Stimulated activated CD4-positive, alpha-beta T cell treated with anti-CD3 and anti-CD28 coated beads, Interleukin-12 subunit alpha, Interleukin-12 subunit beta, amount 100 ng/mL, for 48 hours (primary cell): ENCODE measurements around the gene FSD2.
"Not testable (repeated sequence)": the region's sequence is repeated elsewhere in the genome, so short reads cannot be mapped to it uniquely, and the experiment has no call there.

Source experiments
- DNase-seq, 3 donors: peaks; one replicate each; pipeline ENCODE4 v3.0.0-alpha.2; 2020; ENCODE audit warnings: low read depth in 2 of 3, low spot score in 1 of 3

Gene FSD2

DNA sequence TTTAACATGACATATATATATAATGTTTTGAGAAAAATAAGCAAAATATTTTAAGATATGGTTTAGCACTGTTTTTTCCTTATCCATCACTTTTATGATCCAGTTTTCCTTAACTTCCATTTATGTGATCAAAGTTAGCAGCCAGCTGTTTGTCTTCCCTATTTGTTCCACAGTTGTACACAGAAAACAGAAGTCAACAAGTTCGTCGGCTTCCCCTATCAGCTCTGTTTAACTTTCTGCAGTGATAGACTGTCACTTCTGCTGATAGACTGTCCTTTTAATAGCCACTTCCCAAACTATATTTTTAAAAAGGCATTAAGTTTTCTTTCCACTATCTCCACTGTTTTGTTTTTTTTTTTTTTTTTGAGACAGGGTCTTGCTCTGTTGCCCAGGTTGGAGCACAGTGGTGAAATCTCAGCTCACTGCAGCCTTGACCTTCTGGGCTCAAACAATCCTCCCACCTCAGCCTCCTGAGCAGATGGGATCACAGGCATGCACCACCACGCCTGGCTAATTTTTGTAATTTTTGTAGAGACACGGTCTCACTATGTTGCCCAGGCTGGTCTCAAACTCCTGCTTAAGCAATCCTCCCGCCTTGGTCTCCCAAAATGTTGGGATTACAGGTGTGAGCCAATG lies 7.2 kb downstream of the FSD2 start:
- no peak for DNase-seq

DNA sequence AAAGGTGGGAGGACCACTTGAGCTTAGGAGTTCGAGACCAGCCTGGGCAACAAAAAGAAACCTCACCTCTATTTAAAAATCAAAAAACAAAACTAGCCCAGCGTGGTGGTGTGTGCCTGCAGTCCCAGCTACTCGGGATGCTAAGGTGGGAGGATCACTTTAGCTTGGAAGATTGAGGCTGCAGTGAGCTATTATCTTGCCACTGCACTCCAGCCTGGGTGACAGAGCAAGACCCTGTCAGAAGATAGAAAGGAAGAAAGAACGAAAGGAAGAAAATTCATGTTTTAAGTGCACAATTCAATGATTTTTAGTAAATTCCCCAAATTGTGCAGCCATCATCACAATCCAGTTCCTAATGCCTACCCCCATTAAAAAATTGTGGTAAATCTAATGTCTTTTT lies 7.8 kb downstream of the FSD2 start:
- DNase-seq = no peak

DNA sequence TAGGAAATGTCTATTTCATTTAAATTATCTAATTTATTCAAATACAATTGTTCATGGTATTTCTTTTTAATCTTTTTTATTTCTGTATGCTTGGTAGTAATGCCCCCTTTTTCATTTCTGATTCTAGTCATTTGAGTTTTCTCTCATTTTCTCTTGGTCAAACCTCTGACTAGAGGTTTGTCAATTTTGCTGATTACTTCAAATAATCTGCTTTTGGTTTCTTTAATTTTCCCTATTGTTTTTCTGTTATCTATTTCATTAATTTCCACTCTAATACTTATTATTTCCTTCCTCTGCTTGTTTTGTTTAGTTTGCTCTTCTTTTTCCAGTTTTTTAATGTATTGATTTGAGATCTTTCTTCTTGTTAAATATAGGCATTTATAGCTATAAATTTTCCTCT lies 12.1 kb downstream of the FSD2 start:
- DNase-seq = no peak

DNA sequence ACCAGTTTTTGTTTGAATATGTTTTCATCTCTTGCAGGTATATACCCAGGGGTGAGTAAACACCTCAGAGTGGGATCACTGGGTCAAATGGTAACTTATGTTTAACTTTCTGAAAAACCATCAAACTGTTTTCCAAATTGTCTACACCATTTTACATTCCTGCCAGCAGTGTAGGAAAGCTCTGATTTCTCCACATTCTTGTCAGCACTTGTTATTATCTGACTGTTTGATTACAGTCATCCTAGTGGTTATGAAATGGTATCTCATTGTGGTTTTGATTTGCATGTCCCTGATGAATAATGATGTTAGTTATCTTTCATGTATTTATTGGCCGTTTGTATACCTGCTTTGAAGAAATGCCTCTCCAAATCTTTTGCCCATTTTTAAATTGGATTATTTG lies 13.8 kb downstream of the FSD2 start:
- DNase-seq = no peak

DNA sequence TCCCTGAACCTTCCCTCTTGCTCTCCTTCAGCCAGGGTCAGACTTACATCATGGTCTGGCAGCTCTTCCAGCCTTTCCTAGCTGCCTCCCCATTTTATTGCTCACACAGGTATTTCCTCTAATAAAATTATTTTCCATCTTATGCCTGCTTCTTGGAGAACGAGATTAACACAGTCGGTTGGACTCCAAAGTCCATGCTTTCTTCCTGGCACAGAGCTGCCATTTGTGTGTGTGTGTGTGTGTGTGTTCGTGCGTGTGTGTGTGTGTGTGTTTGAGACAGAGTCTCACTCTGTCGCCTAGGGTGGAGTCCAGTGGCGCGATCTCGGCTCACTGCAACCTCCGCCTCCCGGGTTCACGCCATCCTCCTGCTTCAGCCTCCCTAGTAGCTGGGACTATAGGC lies 15.5 kb downstream of the FSD2 start:
- DNase-seq = no peak

DNA sequence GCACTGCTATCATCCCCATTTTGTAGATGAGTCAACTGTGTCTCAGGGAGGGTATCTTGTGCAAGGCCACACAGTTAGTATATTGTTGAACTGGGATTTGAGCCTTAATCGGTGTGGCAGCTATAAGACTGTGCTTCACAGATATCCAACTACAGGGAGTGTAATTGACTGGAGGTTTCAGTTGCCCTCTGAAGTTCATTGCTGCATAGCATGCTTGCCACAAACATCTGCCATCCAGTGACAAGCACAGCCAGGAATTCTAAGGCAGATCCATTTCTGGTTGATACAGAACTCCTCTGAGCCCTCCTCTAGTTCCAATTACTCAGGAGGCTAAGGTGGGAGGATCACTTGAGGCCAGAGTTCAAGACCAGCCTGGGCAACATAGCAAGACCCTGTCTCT lies 16.4 kb downstream of the FSD2 start:
- no peak for DNase-seq

DNA sequence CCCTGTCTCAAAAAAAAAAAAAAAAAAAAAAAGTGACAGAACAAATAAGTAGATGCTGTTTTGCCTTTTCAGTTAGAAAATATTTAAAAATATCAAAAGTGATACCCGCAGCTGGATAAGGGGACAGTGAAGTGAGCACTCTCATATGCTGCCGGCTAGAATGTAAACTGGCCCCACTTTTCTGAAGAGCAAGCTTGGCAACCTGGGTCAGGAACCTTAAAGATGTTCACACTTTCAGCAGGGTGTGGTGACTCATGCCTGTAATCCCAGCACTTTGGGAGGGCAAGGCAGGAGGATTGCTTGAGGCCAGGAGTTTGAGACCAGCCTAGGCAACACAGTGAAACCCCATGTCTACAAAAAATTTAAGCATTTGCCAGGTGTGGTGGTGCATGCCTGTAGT lies 17.4 kb downstream of the FSD2 start:
- DNase-seq = no peak

- DNase-seq = no peak
Observed at GRCh38 chr15:82781349-82781748, 24.5 kb downstream of the FSD2 start.

GRCh38 chr15:82778755-82779154 lies 27.1 kb downstream of the FSD2 start:
- DNase-seq = no peak

- no peak for DNase-seq
Observed at GRCh38 chr15:82774496-82774895, 31.4 kb downstream of the FSD2 start.

- DNase-seq = no peak
Observed at GRCh38 chr15:82771789-82772607, 33.9 kb downstream of the FSD2 start.

DNA sequence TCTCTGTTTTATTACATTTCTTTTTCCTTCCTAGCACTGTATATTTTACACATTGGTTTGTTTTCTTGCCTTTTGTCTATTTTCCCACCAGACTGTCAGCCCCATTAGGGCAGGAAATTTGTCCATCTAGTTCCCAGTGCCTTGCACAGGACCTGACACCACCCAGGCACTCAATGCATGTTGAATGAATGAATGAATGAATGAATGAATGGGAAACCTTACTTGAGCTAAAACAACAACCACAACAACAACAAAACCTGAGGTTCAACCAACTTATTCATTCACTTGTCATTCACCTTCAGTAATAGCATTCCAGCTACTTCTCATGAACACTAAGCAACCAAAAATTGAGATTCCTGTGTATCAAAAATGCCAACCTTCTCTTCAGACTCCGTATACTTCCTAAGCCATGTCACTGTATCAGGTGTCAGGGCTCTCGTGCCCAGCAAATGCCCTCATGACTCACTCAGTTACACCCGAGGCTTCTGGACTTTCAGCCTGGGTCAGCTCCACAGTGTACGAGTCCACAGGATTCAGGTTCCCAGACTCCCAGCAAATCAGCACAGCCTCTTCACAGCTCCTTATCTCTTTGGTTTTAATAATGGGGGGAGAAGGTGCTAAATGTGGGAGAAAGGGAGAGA lies 37.3 kb downstream of the FSD2 start:
- DNase-seq = no peak

DNA sequence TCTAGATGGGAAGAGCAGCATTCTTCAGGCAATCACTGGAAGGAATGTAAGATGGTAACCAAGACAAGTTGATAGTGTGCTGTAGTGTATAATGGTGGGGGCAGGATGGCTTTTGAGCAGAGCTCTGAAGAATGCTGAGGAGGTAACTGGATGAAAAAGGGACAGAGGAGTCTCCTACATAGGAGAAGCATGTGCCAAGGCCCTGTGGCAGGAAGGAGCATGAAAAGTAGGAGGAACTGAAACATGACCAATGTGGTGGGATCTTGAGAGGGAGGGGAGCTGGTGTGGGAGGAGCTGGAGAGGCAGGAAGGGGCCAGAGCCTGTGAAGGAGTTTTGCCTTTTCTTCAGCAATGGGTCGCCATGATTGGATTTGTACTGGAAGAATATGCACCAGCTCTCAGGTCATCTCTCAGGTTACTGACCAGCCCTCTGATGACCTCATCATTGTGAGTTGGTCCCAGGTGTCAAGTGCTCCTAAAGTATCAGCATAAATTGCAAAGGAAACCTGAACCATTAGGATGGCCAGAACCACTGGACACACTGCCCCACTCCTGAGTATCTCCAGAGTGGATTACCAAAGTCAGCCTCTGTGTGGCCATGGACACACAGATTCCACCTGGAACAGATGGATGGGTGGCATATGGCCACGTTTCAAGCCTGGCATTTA lies 38.6 kb downstream of the FSD2 start:
- DNase-seq = no peak

- not testable (repeated sequence) for DNase-seq
Observed at GRCh38 chr15:82766201-82766600, 39.7 kb downstream of the FSD2 start.

DNA sequence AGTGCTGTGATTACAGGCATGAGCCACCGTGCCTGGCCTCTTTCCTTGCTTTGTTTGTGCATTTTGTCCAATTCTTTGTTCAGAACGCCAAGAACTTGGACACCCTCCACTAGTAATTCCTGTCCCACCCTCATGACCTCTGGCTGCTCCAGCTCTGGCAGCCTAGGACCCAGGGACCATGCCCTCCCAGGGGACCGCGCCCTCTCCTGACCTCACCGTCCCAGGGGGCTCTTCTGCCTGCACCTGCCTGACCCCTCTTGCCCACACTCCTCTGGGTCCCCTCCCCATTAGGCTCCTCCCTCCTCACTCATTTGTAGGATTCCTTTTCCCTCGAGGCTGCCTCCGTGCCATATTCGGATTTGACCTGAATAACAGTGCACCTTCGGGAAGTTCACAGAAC lies 41.1 kb downstream of the FSD2 start:
- no peak for DNase-seq

DNA sequence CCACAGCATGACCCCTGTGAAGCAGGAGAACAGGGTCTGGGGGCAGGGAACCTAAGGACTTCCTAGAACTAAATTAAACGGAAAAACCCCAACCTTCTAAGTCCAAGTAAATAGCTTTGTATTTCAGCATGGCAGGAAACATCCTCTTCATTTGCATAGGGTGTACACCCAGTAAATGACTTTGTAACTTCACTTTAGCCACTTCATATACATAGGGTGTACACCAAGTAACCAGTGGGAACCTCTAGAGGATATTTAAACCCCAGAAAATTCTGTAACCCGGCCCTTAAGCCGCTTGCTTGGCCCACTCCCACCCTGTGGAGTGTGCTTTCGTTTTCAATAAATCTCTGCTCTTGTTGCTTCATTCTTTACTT lies 41.8 kb downstream of the FSD2 start:
- no peak for DNase-seq

DNA sequence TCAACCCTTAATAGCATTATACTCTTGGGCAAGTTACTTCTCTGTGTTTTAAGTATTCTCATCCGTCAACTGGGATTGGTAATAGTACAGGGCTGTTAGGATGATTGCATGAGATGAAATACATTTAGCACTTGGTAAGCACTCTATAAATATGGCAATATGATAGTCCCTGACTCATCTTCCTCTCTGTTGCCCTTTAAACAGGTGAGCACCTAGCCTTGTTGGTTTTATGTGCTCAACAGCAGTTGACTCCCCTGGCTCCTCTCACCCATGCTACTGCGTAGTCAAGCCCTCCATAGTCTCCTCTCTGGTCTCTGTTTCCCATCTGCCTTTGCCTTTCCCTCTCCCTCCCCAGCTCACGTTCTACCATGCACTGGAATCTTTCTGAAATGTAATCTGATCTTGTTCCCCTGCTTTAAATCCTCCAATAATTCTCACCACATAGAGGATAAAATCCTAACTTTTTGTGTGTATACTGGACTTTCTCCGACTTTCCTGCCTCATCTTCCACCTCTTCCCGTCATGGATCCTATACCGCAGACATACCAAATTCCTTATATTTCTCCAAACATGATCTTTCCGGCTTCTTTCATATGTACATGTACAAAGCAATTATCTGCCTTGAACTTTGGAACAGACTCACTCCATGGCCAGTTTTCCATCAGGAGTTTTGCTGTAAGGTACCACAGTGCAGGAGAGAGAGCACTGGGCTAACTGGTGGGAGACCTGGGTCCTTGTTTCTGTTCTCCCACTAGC lies 42.3 kb downstream of the FSD2 start:
- no peak for DNase-seq

GRCh38 chr15:82751308-82751707 lies 54.6 kb downstream of the FSD2 start:
- no peak for DNase-seq

DNA sequence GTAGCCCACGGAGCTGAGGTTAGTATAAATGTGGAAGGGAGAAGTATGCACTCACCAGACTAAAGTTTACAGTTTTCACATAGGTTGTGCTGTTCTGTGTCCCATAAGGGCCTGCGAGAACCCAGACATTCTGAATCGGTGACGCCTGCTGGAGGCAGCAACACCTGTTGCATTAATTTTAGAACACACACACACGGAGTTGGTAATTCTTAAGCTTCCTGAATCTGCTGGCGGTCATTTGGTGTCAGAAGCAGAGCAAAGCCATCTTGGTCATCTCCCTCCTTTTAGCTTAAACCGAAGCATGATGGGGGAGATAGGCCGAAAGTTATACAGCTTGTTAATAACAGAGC lies 55.1 kb downstream of the FSD2 start:
- no peak for DNase-seq

GRCh38 chr15:82749951-82750830 lies 55.7 kb downstream of the FSD2 start:
- peak; percentile 74 to 85 (median 80) for DNase-seq
